ENCODE results near the gene SULT1E1.

SULT1E1 gene

GRCh38 chr4:69861756-69862155 lies 1.8 kb upstream of the SULT1E1 start:
- DNase-seq (ENCODE audit: extremely low read depth, low read depth): no peak
- TF ChIP-seq CTCF (IDR thresholded peaks at IDR 0.05; ENCODE audit: low read depth, low read length, missing control alignments): no peak
- no peak overlapping the region for H3K4me3 ChIP-seq (replicated peaks; ENCODE audit: low read depth, low read length)

- no peak for TF ChIP-seq CTCF (IDR thresholded peaks at IDR 0.05; ENCODE audit: low read depth, low read length, missing control alignments)
Measured at GRCh38 chr4:69860521-69861298, 765 bp upstream of the SULT1E1 start.

DNA sequence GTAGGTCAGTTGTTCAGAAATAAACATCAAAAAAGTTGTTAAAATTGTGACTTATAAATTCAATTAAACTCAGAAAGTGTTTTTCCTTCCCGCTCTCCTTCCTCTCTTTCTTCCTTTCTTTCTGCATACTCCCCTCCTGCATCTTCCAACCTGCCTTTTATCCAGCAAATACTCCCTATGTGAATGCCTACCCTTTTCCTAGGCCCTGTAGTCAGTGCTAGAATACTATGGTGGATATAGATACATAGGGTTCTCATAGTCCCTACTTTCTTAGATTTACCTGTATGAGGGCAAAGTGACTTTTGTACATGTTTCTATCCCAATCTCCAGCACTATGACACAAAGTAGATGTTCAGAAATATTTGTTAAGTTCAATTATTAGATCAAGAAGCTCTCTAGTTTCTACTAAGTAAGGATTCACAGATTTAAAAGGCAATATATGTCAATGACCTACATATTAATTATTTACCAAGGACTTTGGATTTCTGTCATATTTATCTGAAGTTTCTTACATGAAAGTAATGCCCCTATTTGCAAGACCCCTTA lies 732 bp downstream of the SULT1E1 start:
- no peak overlapping the region; the same call in 1 of the 2 replicates for H3K4me3 ChIP-seq (replicated peaks; ENCODE audit: low read depth, low read length)
- TF ChIP-seq CTCF (IDR thresholded peaks at IDR 0.05; ENCODE audit: low read depth, low read length, missing control alignments): no peak
- no peak for DNase-seq (ENCODE audit: extremely low read depth, low read depth)

More at GRCh38 chr4:69860521-69861298, 765 bp upstream of the SULT1E1 start:
- no peak for DNase-seq (ENCODE audit: extremely low read depth, low read depth)
- no peak overlapping the region for H3K4me3 ChIP-seq (replicated peaks; ENCODE audit: low read depth, low read length)

DNA sequence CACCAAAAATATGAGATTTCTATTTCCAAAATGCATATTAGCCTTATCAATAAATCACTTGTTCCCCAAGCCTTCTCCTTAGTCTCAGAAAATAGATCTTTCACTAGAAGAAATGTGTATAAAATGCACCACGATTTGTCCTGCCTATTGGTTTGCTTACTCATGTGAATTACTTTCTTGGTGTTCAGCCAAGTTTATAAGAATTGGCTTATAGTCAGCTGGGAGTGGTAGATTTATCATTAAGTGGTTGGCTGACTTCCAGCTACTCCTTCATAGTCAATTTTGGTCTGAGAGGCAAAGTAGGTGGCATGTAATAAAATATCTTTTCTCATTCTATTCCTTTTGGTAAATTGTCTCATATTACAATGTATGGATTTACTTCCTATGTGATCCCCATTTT lies 1.3 kb downstream of the SULT1E1 start:
- H3K4me3 ChIP-seq (replicated peaks; ENCODE audit: low read depth, low read length): no peak overlapping the region; the same call in 1 of the 2 replicates
- no peak for TF ChIP-seq CTCF (IDR thresholded peaks at IDR 0.05; ENCODE audit: low read depth, low read length, missing control alignments)
- DNase-seq (ENCODE audit: extremely low read depth, low read depth): no peak

DNA sequence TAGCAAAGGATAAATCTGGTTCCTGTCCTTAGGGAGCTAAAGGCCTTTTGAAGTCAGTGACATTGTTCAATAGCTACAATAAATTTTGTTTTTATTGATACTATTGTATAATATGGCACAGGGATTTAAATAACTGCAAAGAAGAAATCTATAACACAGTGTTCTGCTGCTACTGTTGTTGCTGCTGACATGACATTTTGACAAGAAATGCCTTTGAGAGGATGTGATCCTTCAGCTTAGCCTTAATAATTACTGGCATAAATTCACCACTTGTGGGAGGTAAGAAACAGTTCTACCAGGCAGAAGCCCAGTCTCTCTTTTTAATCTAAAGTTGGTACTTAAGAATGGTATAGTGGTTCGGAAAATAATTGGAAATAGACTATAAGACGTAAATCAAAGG lies 4.1 kb downstream of the SULT1E1 start:
- no peak for TF ChIP-seq CTCF (IDR thresholded peaks at IDR 0.05; ENCODE audit: low read depth, low read length, missing control alignments)
- H3K4me3 ChIP-seq (replicated peaks; ENCODE audit: low read depth, low read length): no peak overlapping the region
- DNase-seq (ENCODE audit: extremely low read depth, low read depth): no peak

DNA sequence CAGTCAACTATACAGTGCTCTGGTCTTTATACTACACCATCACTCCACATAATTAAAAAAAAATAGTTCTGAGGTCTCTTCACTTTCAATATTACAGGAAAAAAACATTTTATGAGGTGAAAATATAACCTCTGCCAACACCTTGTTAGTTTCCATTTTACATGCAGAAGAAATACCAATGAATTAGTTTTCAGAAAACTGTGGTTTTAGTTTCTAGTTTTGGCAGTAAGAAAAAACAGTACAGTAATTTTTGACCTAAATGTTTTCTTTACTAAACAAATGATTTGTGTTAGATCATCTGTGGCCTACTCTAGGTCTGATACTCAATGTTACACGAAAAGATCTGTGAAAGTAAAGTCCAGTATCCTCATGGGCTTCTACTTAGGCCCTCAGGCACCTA lies 10.0 kb downstream of the SULT1E1 start:
- H3K4me3 ChIP-seq (replicated peaks; ENCODE audit: low read depth, low read length): no peak overlapping the region
- DNase-seq (ENCODE audit: extremely low read depth, low read depth): no peak
- TF ChIP-seq CTCF (IDR thresholded peaks at IDR 0.05; ENCODE audit: low read depth, low read length, missing control alignments): no peak
